Measurements from ENCODE around the gene ZNF609. TPM values are rescaled to one million over a fixed set of nuclear protein-coding genes. Genes with fewer than 3 reads are reported as not detected.
A peak's percentile ranks its signal among the peaks of the same experiment; 100 is the strongest.

ZNF609 gene
- polyA plus RNA-seq, 1 donor from 2014 or later: 11.8 TPM

GRCh38 chr15:64702816-64703631, 242.6 kb downstream of the ZNF609 start:
- Histone ChIP-seq H3K9ac (ENCODE audit: low read length) (peak overlapping the region; percentile 97), H3F3A (ENCODE audit: insufficient read depth, low read length, poor library complexity, severe bottlenecking) (peaks cover 5% of the 10 kb centered on the region)

GRCh38 chr15:64703632-64703959, 243.2 kb downstream of the ZNF609 start:
- H3K36me3 ChIP-seq (ENCODE audit: insufficient read depth, low read length): no peaks in the 10 kb centered on the region
- H3K27me3 ChIP-seq (ENCODE audit: insufficient read depth, low read depth, low read length): no peaks in the 10 kb centered on the region
- H3K4me3 ChIP-seq (ENCODE audit: low read length): peak overlapping the region; percentile 91
- peaks cover 5% of the 10 kb centered on the region for H3F3A ChIP-seq (ENCODE audit: insufficient read depth, low read length, poor library complexity, severe bottlenecking)
- no peaks in the 10 kb centered on the region for H3K9me2 ChIP-seq (ENCODE audit: insufficient read depth, low read length)
- H3K4me2 ChIP-seq (ENCODE audit: low read length): peak overlapping the region; percentile 99
- H2AFZ ChIP-seq (ENCODE audit: low read depth, low read length): peak overlapping the region; percentile 71
- peaks cover 3% of the 10 kb centered on the region for H4K20me1 ChIP-seq (ENCODE audit: insufficient read depth)
- peak overlapping the region; percentile 98 for H3K27ac ChIP-seq (ENCODE audit: low read length)
- peak overlapping the region; percentile 97 for H3K9ac ChIP-seq (ENCODE audit: low read length)
- H3K79me2 ChIP-seq (replicated peaks; ENCODE audit: insufficient read depth, low read length): peaks cover 52% of the 10 kb centered on the region
- no peaks in the 10 kb centered on the region for H3K9me3 ChIP-seq (ENCODE audit: low read length)
- TF ChIP-seq, protein P1, sequence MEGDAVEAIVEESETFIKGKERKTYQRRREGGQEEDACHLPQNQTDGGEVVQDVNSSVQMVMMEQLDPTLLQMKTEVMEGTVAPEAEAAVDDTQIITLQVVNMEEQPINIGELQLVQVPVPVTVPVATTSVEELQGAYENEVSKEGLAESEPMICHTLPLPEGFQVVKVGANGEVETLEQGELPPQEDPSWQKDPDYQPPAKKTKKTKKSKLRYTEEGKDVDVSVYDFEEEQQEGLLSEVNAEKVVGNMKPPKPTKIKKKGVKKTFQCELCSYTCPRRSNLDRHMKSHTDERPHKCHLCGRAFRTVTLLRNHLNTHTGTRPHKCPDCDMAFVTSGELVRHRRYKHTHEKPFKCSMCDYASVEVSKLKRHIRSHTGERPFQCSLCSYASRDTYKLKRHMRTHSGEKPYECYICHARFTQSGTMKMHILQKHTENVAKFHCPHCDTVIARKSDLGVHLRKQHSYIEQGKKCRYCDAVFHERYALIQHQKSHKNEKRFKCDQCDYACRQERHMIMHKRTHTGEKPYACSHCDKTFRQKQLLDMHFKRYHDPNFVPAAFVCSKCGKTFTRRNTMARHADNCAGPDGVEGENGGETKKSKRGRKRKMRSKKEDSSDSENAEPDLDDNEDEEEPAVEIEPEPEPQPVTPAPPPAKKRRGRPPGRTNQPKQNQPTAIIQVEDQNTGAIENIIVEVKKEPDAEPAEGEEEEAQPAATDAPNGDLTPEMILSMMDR (IDR thresholded peaks at IDR 0.05; ENCODE audit: poor library complexity, severe bottlenecking): no peak
- no peak for TF ChIP-seq EP300 (conservative IDR thresholded peaks at IDR 0.05; ENCODE audit: poor library complexity, severe bottlenecking)
- TF ChIP-seq EZH2 (IDR thresholded peaks at IDR 0.05; ENCODE audit: borderline replicate concordance, insufficient read depth, low read length, poor library complexity, severe bottlenecking): no peak
- no peak for TF ChIP-seq SMC3 (conservative IDR thresholded peaks at IDR 0.05; ENCODE audit: poor library complexity)
- no peak for TF ChIP-seq POLR2AphosphoS5 (IDR thresholded peaks at IDR 0.05)
- TF ChIP-seq TAF1 (IDR thresholded peaks at IDR 0.05; ENCODE audit: low read depth): no peak
- TF ChIP-seq MXI1 (conservative IDR thresholded peaks at IDR 0.05; ENCODE audit: poor library complexity, severe bottlenecking): no peak

More at GRCh38 chr15:64702816-64703631, 242.6 kb downstream of the ZNF609 start:
- peak overlapping the region; percentile 91 for H3K4me3 ChIP-seq (ENCODE audit: low read length)
- H3K9me2 ChIP-seq (ENCODE audit: insufficient read depth, low read length): no peaks in the 10 kb centered on the region
- H2AFZ ChIP-seq (ENCODE audit: low read depth, low read length): peak overlapping the region; percentile 71
- no peaks in the 10 kb centered on the region for H3K27me3 ChIP-seq (ENCODE audit: insufficient read depth, low read depth, low read length)
- H4K20me1 ChIP-seq (ENCODE audit: insufficient read depth): peaks cover 3% of the 10 kb centered on the region
- H3K79me2 ChIP-seq (replicated peaks; ENCODE audit: insufficient read depth, low read length): peaks cover 57% of the 10 kb centered on the region
- peak overlapping the region; percentile 98 for H3K27ac ChIP-seq (ENCODE audit: low read length)
- H3K4me2 ChIP-seq (ENCODE audit: low read length): peak overlapping the region; percentile 99
- H3K9me3 ChIP-seq (ENCODE audit: low read length): no peaks in the 10 kb centered on the region
- TF ChIP-seq TAF1 (IDR thresholded peaks at IDR 0.05; ENCODE audit: low read depth): peak; percentile 76
- TF ChIP-seq SMC3 (conservative IDR thresholded peaks at IDR 0.05; ENCODE audit: poor library complexity): peak; percentile 27
- TF ChIP-seq REST (IDR thresholded peaks at IDR 0.05; ENCODE audit: borderline replicate concordance): peak; percentile 92
- TF ChIP-seq, protein P1 (IDR thresholded peaks at IDR 0.05; ENCODE audit: poor library complexity, severe bottlenecking): no peak
- TF ChIP-seq EP300 (conservative IDR thresholded peaks at IDR 0.05; ENCODE audit: poor library complexity, severe bottlenecking): peak; percentile 67
- TF ChIP-seq EZH2 (IDR thresholded peaks at IDR 0.05; ENCODE audit: borderline replicate concordance, insufficient read depth, low read length, poor library complexity, severe bottlenecking): no peak
- peak; percentile 99 for TF ChIP-seq POLR2AphosphoS5 (IDR thresholded peaks at IDR 0.05)
- no peak for TF ChIP-seq RAD21 (conservative IDR thresholded peaks at IDR 0.05)
- TF ChIP-seq MXI1 (conservative IDR thresholded peaks at IDR 0.05; ENCODE audit: poor library complexity, severe bottlenecking): peak; percentile 60
- no peaks in the 10 kb centered on the region for H3K36me3 ChIP-seq (ENCODE audit: insufficient read depth, low read length)

Data from neural cell (in vitro differentiated cells).